GM23248 (cell line): ENCODE results near the gene TMEM247. TPM values are rescaled to one million over a fixed set of nuclear protein-coding genes. Genes with fewer than 3 reads are reported as not detected.

ENCODE experiments used
- DNase-seq: peaks from one replicate; pipeline ENCODE4 v3.0.0-alpha.2; 2015
- H2AFZ ChIP-seq: fragments of 200-600 bp; sonication (generic); 2 replicates; pipeline ENCODE4 v1.6.1; 2016; ENCODE audit warnings: antibody characterized with exemption
- H3F3A ChIP-seq: fragments of 200-600 bp; sonication (generic); 2 replicates; pipeline ENCODE4 v1.6.1; 2016; ENCODE audit warnings: mild to moderate bottlenecking, antibody characterized with exemption, mixed run types; ENCODE audit not compliant: insufficient read depth
- H3K27ac ChIP-seq: fragments of 200-600 bp; sonication (generic); 2 replicates; pipeline ENCODE4 v1.5.1; 2016; ENCODE audit warnings: mild to moderate bottlenecking
- H3K27me3 ChIP-seq: fragments of 200-600 bp; sonication (generic); replicated peaks from 2 replicates; pipeline ENCODE4 v1.6.1; 2016; ENCODE audit warnings: mild to moderate bottlenecking; ENCODE audit not compliant: insufficient read depth
- H3K36me3 ChIP-seq: fragments of 200-600 bp; sonication (generic); 2 replicates; pipeline ENCODE4 v1.6.1; 2016; ENCODE audit warnings: low read depth, mild to moderate bottlenecking
- H3K4me1 ChIP-seq: fragments of 200-600 bp; sonication (generic); 2 replicates; pipeline ENCODE4 v1.6.1; 2016; ENCODE audit warnings: mild to moderate bottlenecking; ENCODE audit not compliant: insufficient read depth
- H3K4me2 ChIP-seq: fragments of 200-600 bp; sonication (generic); one replicate; pipeline ENCODE4 v1.6.1; 2016; ENCODE audit warnings: mild to moderate bottlenecking; ENCODE audit not compliant: unreplicated experiment
- H3K4me3 ChIP-seq: fragments of 200-600 bp; sonication (generic); 2 replicates; pipeline ENCODE4 v1.5.1; 2016; ENCODE audit warnings: mild to moderate bottlenecking
- H3K79me2 ChIP-seq: fragments of 200-600 bp; sonication (generic); 2 replicates; pipeline ENCODE4 v1.6.1; 2016; ENCODE audit warnings: mild to moderate bottlenecking; ENCODE audit not compliant: insufficient read depth
- H3K9ac ChIP-seq: fragments of 200-600 bp; sonication (generic); 2 replicates; pipeline ENCODE4 v1.6.1; 2016; ENCODE audit warnings: mild to moderate bottlenecking
- H3K9me2 ChIP-seq: fragments of 200-600 bp; sonication (generic); 2 replicates; pipeline ENCODE4 v1.6.1; 2016; ENCODE audit warnings: mixed run types, mild to moderate bottlenecking, moderate library complexity; ENCODE audit not compliant: insufficient read depth
- H3K9me3 ChIP-seq: fragments of 200-600 bp; sonication (generic); one replicate; pipeline ENCODE4 v1.6.1; 2017; ENCODE audit warnings: low read depth
- H4K20me1 ChIP-seq: fragments of 200-600 bp; sonication (generic); 2 replicates; pipeline ENCODE4 v1.6.0; 2016; ENCODE audit not compliant: insufficient read depth
- EZH2 ChIP-seq: fragments of 200-600 bp; sonication (generic); IDR thresholded peaks from 2 replicates; pipeline ENCODE4 v1.6.1; 2018; ENCODE audit warnings: antibody characterized with exemption, mild to moderate bottlenecking; ENCODE audit not compliant: insufficient read depth, poor library complexity, severe bottlenecking
- EZH2phosphoT487 ChIP-seq: fragments of 200-600 bp; sonication (generic); IDR thresholded peaks from 2 replicates; pipeline ENCODE4 v1.6.1; 2018; ENCODE audit warnings: antibody characterized with exemption, moderate library complexity, mild to moderate bottlenecking, low read depth; ENCODE audit not compliant: insufficient read depth
- WGBS, 2 experiments: methylation state at CpG; one replicate each; pipeline ENCODE4 v1.1.6; 2015 to 2017; ENCODE audit warnings: low lambda C conversion rate in 2 of 2, low coverage in 1 of 2; ENCODE audit errors: missing lambda C conversion rate in 2 of 2; 5-methylcytosine and 5-hydroxymethylcytosine counted together
- in situ Hi-C: fragments of 300-500 bp; cut with MboI; formaldehyde crosslinking; loops from 2 replicates; pipeline ENCODE4 v1.15.0; 2020
- polyA plus RNA-seq: library from polyadenylated mRNA; unstranded; fragments of >200 nt; fragmentation: Nextera tagmentation; extraction: Ambion mirVana; gene quantifications from 2 replicates; pipeline ENCODE4 v1.2.1, GENCODE V29; 2016
- total RNA-seq: library from RNA; depleted of rRNA; stranded (reverse); fragments of >200 nt; shearing (Covaris generic); gene quantifications from 2 replicates; pipeline ENCODE4 v1.2.3, GENCODE V29; 2014

The TMEM247 gene
- total and polyA plus RNA-seq, 2 experiments from 2014 or later, result not detected

GRCh38 chr2:46445556-46445955, 33.8 kb upstream of the TMEM247 start:
- H3K79me2 ChIP-seq, result no peaks in the 10 kb centered on the region
- H3F3A ChIP-seq, result no peaks in the 10 kb centered on the region
- H3K9ac ChIP-seq, result no peak overlapping the region
- no peak overlapping the region for H3K27ac ChIP-seq
- no peak overlapping the region for H2AFZ ChIP-seq
- in situ Hi-C loops, result no loop called here
- no peak overlapping the region for H3K4me2 ChIP-seq
- H3K4me3 ChIP-seq, result no peak overlapping the region
- no peaks in the 10 kb centered on the region for H3K9me3 ChIP-seq
- TF ChIP-seq EZH2, result no peak
- no peak for TF ChIP-seq EZH2phosphoT487
- H3K9me2 ChIP-seq, result no peaks in the 10 kb centered on the region
- no peaks in the 10 kb centered on the region for H4K20me1 ChIP-seq
- no peak for DNase-seq
- no peaks in the 10 kb centered on the region for H3K36me3 ChIP-seq
- no peaks in the 10 kb centered on the region for H3K4me1 ChIP-seq
- H3K27me3 ChIP-seq, result no peaks in the 10 kb centered on the region

DNA sequence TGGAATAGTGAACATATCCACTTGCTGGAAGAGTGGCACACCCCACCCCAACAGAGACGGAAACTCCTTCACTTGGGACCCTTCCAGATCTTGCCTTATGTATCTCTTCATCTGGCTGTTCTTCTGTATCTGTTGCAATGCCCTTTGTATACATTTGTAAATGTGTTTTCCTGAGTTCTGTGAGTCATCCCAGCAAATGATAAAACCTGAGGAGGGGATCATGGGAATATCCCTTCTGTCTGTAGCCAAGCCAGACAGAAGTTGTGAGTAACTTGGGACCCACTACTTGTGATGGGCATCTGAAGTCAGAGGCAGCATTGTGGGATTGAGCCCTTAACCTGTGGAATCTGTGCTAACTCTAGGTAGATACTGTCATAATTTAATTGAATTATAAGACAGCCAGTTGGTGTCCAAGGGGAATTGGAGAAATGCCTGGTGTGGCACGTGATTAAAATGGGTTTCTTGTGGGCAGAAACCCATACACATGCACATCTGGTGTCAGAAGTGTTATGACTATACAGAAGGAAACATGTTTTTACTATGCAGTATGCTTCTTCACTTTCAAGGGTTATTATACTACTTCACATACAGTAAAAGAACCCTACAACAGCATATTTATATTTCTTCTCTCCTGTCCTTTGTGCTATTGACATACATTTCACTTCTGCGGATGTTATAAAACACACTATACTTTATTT, 32.3 kb upstream of the TMEM247 start:
- no peak for DNase-seq
- no peak overlapping the region for H3K4me2 ChIP-seq
- H3K36me3 ChIP-seq, result no peaks in the 10 kb centered on the region
- 72 to 77% methylated on average over 3 of the region's 3 CpGs for WGBS, 2 experiments
- H3F3A ChIP-seq, result no peaks in the 10 kb centered on the region
- H2AFZ ChIP-seq, result no peak overlapping the region
- H3K27me3 ChIP-seq, result no peaks in the 10 kb centered on the region
- peaks cover 7% of the 10 kb centered on the region; the same call in 1 of the 2 replicates for H3K4me1 ChIP-seq
- in situ Hi-C loops, result no loop called here
- no peak overlapping the region for H3K27ac ChIP-seq
- H3K9me3 ChIP-seq, result no peaks in the 10 kb centered on the region
- no peaks in the 10 kb centered on the region for H3K9me2 ChIP-seq
- H4K20me1 ChIP-seq, result no peaks in the 10 kb centered on the region
- no peak overlapping the region for H3K4me3 ChIP-seq
- TF ChIP-seq EZH2phosphoT487 (no peak), EZH2 (no peak)
- H3K79me2 ChIP-seq, result no peaks in the 10 kb centered on the region
- no peak overlapping the region for H3K9ac ChIP-seq

GRCh38 chr2:46447649-46448048, 31.7 kb upstream of the TMEM247 start:
- no peak overlapping the region for H3K9ac ChIP-seq
- no peak for DNase-seq
- peaks cover 7% of the 10 kb centered on the region; the same call in 1 of the 2 replicates for H3K4me1 ChIP-seq
- H3K4me3 ChIP-seq, result no peak overlapping the region
- H3F3A ChIP-seq, result no peaks in the 10 kb centered on the region
- no peaks in the 10 kb centered on the region for H3K9me2 ChIP-seq
- H4K20me1 ChIP-seq, result no peaks in the 10 kb centered on the region
- H3K4me2 ChIP-seq, result no peak overlapping the region
- no peaks in the 10 kb centered on the region for H3K9me3 ChIP-seq
- H3K36me3 ChIP-seq, result no peaks in the 10 kb centered on the region
- no peak overlapping the region for H3K27ac ChIP-seq
- H3K79me2 ChIP-seq, result no peaks in the 10 kb centered on the region
- in situ Hi-C loops, result no loop called here
- no peak overlapping the region for H2AFZ ChIP-seq
- no peak for TF ChIP-seq EZH2phosphoT487
- no peak for TF ChIP-seq EZH2
- no peaks in the 10 kb centered on the region for H3K27me3 ChIP-seq
- 65 to 70% methylated on average over 2 of the region's 2 CpGs for WGBS, 2 experiments

GRCh38 chr2:46448111-46448510, 31.3 kb upstream of the TMEM247 start:
- no peak overlapping the region for H3K4me3 ChIP-seq
- no peaks in the 10 kb centered on the region for H3K9me3 ChIP-seq
- no peaks in the 10 kb centered on the region for H4K20me1 ChIP-seq
- in situ Hi-C loops, result no loop called here
- WGBS, 2 experiments, result 83 to 86% methylated on average over 6 of the region's 6 CpGs
- no peaks in the 10 kb centered on the region for H3F3A ChIP-seq
- no peak overlapping the region for H3K9ac ChIP-seq
- peaks cover 7% of the 10 kb centered on the region; the same call in 1 of the 2 replicates for H3K4me1 ChIP-seq
- no peaks in the 10 kb centered on the region for H3K36me3 ChIP-seq
- H2AFZ ChIP-seq, result no peak overlapping the region
- H3K9me2 ChIP-seq, result no peaks in the 10 kb centered on the region
- no peak for DNase-seq
- H3K79me2 ChIP-seq, result no peaks in the 10 kb centered on the region
- no peaks in the 10 kb centered on the region for H3K27me3 ChIP-seq
- no peak for TF ChIP-seq EZH2phosphoT487
- no peak for TF ChIP-seq EZH2
- no peak overlapping the region for H3K27ac ChIP-seq
- no peak overlapping the region for H3K4me2 ChIP-seq

DNA sequence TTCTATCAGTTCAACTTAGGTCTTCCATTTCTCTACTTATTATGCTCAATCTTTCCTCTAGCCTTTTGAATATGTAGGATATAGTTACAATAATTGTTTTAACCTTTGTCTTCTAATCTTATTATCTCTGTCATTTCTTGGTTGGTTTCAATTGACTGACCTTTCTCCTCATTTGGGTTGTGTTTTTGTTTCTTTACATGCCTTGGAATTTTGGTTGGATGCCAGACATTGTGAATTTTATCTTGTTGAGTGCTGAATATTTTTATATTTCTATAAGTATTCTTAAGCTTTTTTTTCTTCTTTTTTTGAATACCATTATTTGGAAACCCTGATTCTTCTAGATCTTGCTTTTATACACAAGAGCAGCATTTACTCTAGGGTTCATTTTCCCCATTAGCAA, 30.7 kb upstream of the TMEM247 start:
- TF ChIP-seq EZH2, result no peak
- TF ChIP-seq EZH2phosphoT487, result no peak
- DNase-seq, result no peak
- Histone ChIP-seq H3K27me3 (no peaks in the 10 kb centered on the region), H3K27ac (no peak overlapping the region), H2AFZ (no peak overlapping the region), H4K20me1 (no peaks in the 10 kb centered on the region), H3K4me1 (peaks cover 7% of the 10 kb centered on the region; the same call in 1 of the 2 replicates), H3K36me3 (no peaks in the 10 kb centered on the region), H3K9me3 (no peaks in the 10 kb centered on the region), H3K79me2 (no peaks in the 10 kb centered on the region), H3F3A (no peaks in the 10 kb centered on the region), H3K4me2 (no peak overlapping the region), H3K4me3 (no peak overlapping the region), H3K9me2 (no peaks in the 10 kb centered on the region), H3K9ac (no peak overlapping the region)
- in situ Hi-C loops, result no loop called here
